T47D (cell line): Measurements from ENCODE around the gene EGFLAM.
"Not testable (repeated sequence)": the region's sequence is repeated elsewhere in the genome, so short reads cannot be mapped to it uniquely, and the experiment has no call there.

ENCODE experiments used
- DNase-seq, 2 experiments: peaks; one replicate each; pipeline versions ENCODE4 v3.0.0 to v3.0.0-alpha.2; 2011 to 2012; ENCODE audit warnings: low read depth in 1 of 2, low spot score in 1 of 2
- JUND ChIP-seq: IDR thresholded peaks from 2 replicates; pipeline ENCODE4 v1.6.1; 2012; ENCODE audit warnings: low read depth
- in situ Hi-C: cut with HindIII; loops from 2 replicates; pipeline ENCODE4 v1.10.0; 2016; ENCODE audit warnings: low sequenced_read_pairs, low pct_unique_long_range_greater_than_20kb

Gene EGFLAM

GRCh38 chr5:38403877-38404635 lies 145.7 kb downstream of the EGFLAM start:
- TF ChIP-seq JUND, result no peak
- in situ Hi-C loops, result no loop called here
- DNase-seq, result no peak

- DNase-seq, result peak; percentile 46 to 78
- in situ Hi-C loops, result no loop called here
- no peak for TF ChIP-seq JUND
Observed at GRCh38 chr5:38404667-38405276, 146.4 kb downstream of the EGFLAM start.

GRCh38 chr5:38408446-38409198 lies 150.3 kb downstream of the EGFLAM start:
- no peak for TF ChIP-seq JUND
- in situ Hi-C loops, result no loop called here

GRCh38 chr5:38410304-38410990 lies 152.1 kb downstream of the EGFLAM start:
- TF ChIP-seq JUND, result no peak
- in situ Hi-C loops, result no loop called here

More at GRCh38 chr5:38408446-38409198, 150.3 kb downstream of the EGFLAM start:
- no peak for DNase-seq

GRCh38 chr5:38413696-38414095 lies 155.3 kb downstream of the EGFLAM start:
- in situ Hi-C loops, result no loop called here
- no peak for DNase-seq
- no peak for TF ChIP-seq JUND

More at GRCh38 chr5:38410304-38410990, 152.1 kb downstream of the EGFLAM start:
- no peak for DNase-seq

GRCh38 chr5:38414348-38414747 lies 156.0 kb downstream of the EGFLAM start:
- TF ChIP-seq JUND, result no peak
- DNase-seq, result no peak
- in situ Hi-C loops, result no loop called here

GRCh38 chr5:38415772-38416171 lies 157.4 kb downstream of the EGFLAM start:
- DNase-seq, in situ Hi-C loops: not testable (repeated sequence)

- no peak for TF ChIP-seq JUND
- in situ Hi-C loops, result no loop called here
- no peak for DNase-seq
Observed at GRCh38 chr5:38417658-38418017, 159.3 kb downstream of the EGFLAM start.

GRCh38 chr5:38420246-38420645 lies 161.9 kb downstream of the EGFLAM start:
- in situ Hi-C loops, result no loop called here
- no peak for DNase-seq
- TF ChIP-seq JUND, result no peak

- DNase-seq, result peak; percentile 61 to 79
- in situ Hi-C loops, result no loop called here
- no peak for TF ChIP-seq JUND
Observed at GRCh38 chr5:38420691-38421390, 162.5 kb downstream of the EGFLAM start.

GRCh38 chr5:38422622-38423021 lies 164.3 kb downstream of the EGFLAM start:
- DNase-seq, result no peak
- no peak for TF ChIP-seq JUND
- in situ Hi-C loops, result no loop called here

GRCh38 chr5:38423276-38424147 lies 165.2 kb downstream of the EGFLAM start:
- in situ Hi-C loops, result no loop called here
- DNase-seq, result no peak
- no peak for TF ChIP-seq JUND
